ENCODE results near the gene AFMID.

- TF ChIP-seq CTCF (IDR thresholded peaks at IDR 0.05) (no peak), POLR2A (IDR thresholded peaks at IDR 0.05) (no peak)
Observed at GRCh38 chr17:78234261-78234865, 47.2 kb downstream of the AFMID start.

Data from ovary (tissue), 3 donors.